Activated naive CD4-positive, alpha-beta T cell treated with anti-CD3 and anti-CD28 coated beads for 36 hours (primary cell): Measurements from ENCODE around the gene PRL. TPM values are rescaled to one million over a fixed set of nuclear protein-coding genes. Genes with fewer than 3 reads are reported as not detected.

Experiments used
- CTCF ChIA-PET: fragments of 350-600 bp; sonication (Branson Sonifier 250); formaldehyde crosslinking; loops from one replicate; lab custom pipeline; 2021; ENCODE audit warnings: antibody characterized with exemption; lab: Charles Lee
- DNase-seq: peaks from one replicate; pipeline ENCODE4 v3.0.0-alpha.2; 2020
- H3K27ac Mint-ChIP-seq: one replicate; pipeline ENCODE4 v1.8.0; 2021; ENCODE audit warnings: mild to moderate bottlenecking, mixed read lengths
- H3K27me3 Mint-ChIP-seq: one replicate; pipeline ENCODE4 v1.8.0; 2021; ENCODE audit warnings: low read depth, mixed read lengths
- H3K36me3 Mint-ChIP-seq: one replicate; pipeline ENCODE4 v1.8.0; 2021; ENCODE audit warnings: low read depth, mixed read lengths
- H3K4me1 Mint-ChIP-seq: one replicate; pipeline ENCODE4 v1.8.0; 2021; ENCODE audit warnings: low read depth, mixed read lengths
- H3K4me3 Mint-ChIP-seq: one replicate; pipeline ENCODE4 v1.8.0; 2021; ENCODE audit warnings: mild to moderate bottlenecking, moderate library complexity, mixed read lengths
- H3K9me3 Mint-ChIP-seq: one replicate; pipeline ENCODE4 v1.8.0; 2021; ENCODE audit warnings: mixed read lengths
- intact Hi-C: fragments of 100-400 bp; cut with micrococcal nuclease; formaldehyde crosslinking; loops from one replicate; pipeline ENCODE4 v1.15.1; 2023
- total RNA-seq, 2 experiments: library from RNA; stranded (reverse); gene quantifications; one replicate each; pipeline ENCODE4 v1.2.3, GENCODE V29; 2021

The PRL gene
- total RNA-seq, 2 experiments from 2014 or later: not detected

DNA sequence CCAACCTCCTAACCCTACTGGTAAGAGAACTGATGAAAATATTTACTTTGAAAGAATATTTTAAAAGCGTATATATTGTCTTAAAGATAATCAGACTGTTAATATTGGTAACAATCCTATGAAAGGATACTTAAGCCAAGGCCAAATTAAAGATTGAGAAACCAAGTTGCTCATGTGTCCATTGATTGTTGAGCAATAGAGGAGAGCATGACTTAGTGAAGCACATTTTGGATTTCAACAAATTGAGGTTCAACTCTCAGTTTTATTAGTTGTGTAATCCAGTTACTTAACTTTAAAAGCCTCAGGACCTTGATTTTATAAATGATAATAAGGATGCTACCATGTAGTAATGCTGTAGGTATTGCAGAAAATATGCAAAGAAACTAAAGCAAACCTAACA is 56.8 kb downstream of the PRL start:
- Mint-ChIP-seq H3K27ac (no peak overlapping the region), H3K4me3 (no peak overlapping the region)
- CTCF ChIA-PET: no interaction called here

DNA sequence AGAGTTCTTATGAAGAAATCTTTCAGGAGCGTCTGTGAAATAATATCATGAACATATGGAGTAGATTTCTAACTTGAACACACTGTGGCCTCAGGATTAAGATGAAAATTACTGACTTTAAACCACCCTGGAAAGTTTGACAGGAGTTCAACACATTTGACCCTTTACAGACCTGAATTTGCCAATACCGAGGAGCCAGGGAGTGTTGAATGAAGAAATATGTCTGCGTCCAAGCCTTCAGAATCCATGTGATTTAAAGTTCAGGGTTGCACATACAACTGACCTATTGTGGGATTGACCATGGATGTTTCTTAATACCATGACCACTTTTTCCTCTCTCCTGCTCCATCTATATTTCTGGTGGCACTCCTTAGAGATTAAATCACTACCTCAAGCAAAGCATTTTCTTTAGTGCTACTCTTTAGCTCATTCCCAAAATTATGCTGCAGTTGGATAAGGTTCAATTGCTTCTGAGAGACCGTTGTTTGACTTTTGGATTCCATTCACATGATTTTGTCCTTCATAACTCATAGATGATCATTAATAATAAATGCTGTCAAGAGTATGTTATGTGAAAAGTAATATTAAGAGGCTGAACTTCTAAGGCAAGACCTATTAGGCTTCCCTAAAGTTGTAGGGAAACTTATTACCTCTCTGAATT is 57.4 kb downstream of the PRL start:
- Mint-ChIP-seq H3K27me3 (no peaks in the 10 kb centered on the region), H3K9me3 (peaks cover 4% of the 10 kb centered on the region), H3K4me1 (no peaks in the 10 kb centered on the region), H3K4me3 (no peak overlapping the region), H3K36me3 (no peaks in the 10 kb centered on the region), H3K27ac (no peak overlapping the region)
- no peak for DNase-seq
- intact Hi-C loops: no loop called here
- CTCF ChIA-PET: no interaction called here

More for the DNA sequence above, 56.8 kb downstream of the PRL start:
- H3K36me3 Mint-ChIP-seq: no peaks in the 10 kb centered on the region
- no peak for DNase-seq
- peaks cover 4% of the 10 kb centered on the region for H3K9me3 Mint-ChIP-seq
- no peaks in the 10 kb centered on the region for H3K27me3 Mint-ChIP-seq
- intact Hi-C loops: no loop called here
- no peaks in the 10 kb centered on the region for H3K4me1 Mint-ChIP-seq

DNA sequence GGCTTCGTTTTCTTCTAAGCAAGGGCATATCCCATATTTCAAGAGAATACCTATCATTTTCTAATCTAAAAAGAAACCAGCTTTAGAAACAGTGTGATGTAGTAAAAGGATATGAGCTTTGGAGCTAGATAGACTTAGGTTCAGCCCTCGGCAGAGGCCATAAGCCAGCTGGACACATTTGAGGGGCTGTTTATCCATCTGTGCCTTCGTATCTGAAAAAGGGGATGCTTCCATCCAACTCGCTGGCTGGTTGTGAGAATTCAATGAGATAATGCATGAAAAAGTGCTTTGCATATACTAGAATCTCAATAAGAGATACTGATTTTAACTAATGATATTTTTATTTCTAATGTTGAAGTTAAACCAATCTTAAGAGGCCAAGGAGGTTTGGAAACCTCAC is 58.0 kb downstream of the PRL start:
- no peaks in the 10 kb centered on the region for H3K27me3 Mint-ChIP-seq
- no peaks in the 10 kb centered on the region for H3K4me1 Mint-ChIP-seq
- no peaks in the 10 kb centered on the region for H3K36me3 Mint-ChIP-seq
- no peak for DNase-seq
- H3K9me3 Mint-ChIP-seq: peaks cover 4% of the 10 kb centered on the region
- no peak overlapping the region for H3K4me3 Mint-ChIP-seq
- H3K27ac Mint-ChIP-seq: no peak overlapping the region
- CTCF ChIA-PET: no interaction called here
- intact Hi-C loops: no loop called here

DNA sequence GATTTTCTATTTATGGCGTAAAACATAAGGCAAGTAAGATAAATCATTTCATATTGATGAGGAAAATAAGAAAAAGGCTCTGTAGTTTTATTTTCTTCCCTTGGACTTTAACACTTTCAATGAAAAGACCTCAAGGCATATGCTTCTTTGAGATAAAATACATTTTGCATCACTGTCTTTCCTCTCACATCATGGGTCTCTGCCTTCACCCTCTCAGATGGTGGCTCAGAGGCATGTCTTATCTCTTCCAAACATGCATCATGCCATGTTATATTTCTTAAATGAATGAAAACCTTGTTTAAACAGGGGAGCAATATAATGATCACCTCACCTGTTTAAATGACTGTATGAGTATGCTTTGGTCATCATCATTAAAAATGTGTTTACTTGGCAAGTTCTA is 59.3 kb downstream of the PRL start:
- intact Hi-C loops: no loop called here
- H3K27me3 Mint-ChIP-seq: no peaks in the 10 kb centered on the region
- no peaks in the 10 kb centered on the region for H3K36me3 Mint-ChIP-seq
- H3K4me1 Mint-ChIP-seq: no peaks in the 10 kb centered on the region
- H3K27ac Mint-ChIP-seq: no peak overlapping the region
- H3K4me3 Mint-ChIP-seq: no peak overlapping the region
- CTCF ChIA-PET: no interaction called here
- no peak for DNase-seq
- peaks cover 4% of the 10 kb centered on the region for H3K9me3 Mint-ChIP-seq
